Mesenchymal stem cell (in vitro differentiated cells and primary cell): ENCODE measurements around the gene STAG1.

Experiments
- DNase-seq: peaks from one replicate; pipeline ENCODE4 v3.0.0-alpha.2; 2013
- H2AFZ ChIP-seq: one replicate; pipeline ENCODE4 v1.6.1; 2013; ENCODE audit warnings: low read depth, mild to moderate bottlenecking, control low read depth, inconsistent platforms, low read length, moderate library complexity
- H2AK5ac ChIP-seq: 2 replicates; pipeline ENCODE4 v1.6.1; 2013; ENCODE audit warnings: low read length, moderate library complexity, mild to moderate bottlenecking, inconsistent platforms; ENCODE audit not compliant: severe bottlenecking
- H2BK120ac ChIP-seq: one replicate; pipeline ENCODE4 v1.6.1; 2013; ENCODE audit warnings: low read depth, mild to moderate bottlenecking, inconsistent platforms, low read length, moderate library complexity
- H2BK12ac ChIP-seq, 2 experiments: one replicate each; pipeline ENCODE4 v1.6.1; 2013; ENCODE audit warnings: inconsistent platforms in 2 of 2, low read length in 2 of 2, mild to moderate bottlenecking in 2 of 2, moderate library complexity in 2 of 2, control low read depth in 1 of 2
- H2BK15ac ChIP-seq: one replicate; pipeline ENCODE4 v1.6.1; 2013; ENCODE audit warnings: mild to moderate bottlenecking, low read depth, inconsistent platforms; ENCODE audit not compliant: poor library complexity, severe bottlenecking
- H2BK5ac ChIP-seq: 2 replicates; pipeline ENCODE4 v1.6.1; 2013; ENCODE audit warnings: low read depth, mild to moderate bottlenecking, low read length, control low read depth, inconsistent platforms; ENCODE audit not compliant: poor library complexity, severe bottlenecking
- H3K14ac ChIP-seq, 2 experiments: one replicate each; pipeline ENCODE4 v1.6.1; 2013; ENCODE audit warnings: inconsistent platforms in 2 of 2, low read length in 2 of 2, control low read depth in 1 of 2, mild to moderate bottlenecking in 1 of 2, moderate library complexity in 1 of 2
- H3K18ac ChIP-seq, 2 experiments: one replicate each; pipeline ENCODE4 v1.6.1; 2013; ENCODE audit warnings: inconsistent platforms in 2 of 2, low read length in 2 of 2, control low read depth in 1 of 2, low read depth in 1 of 2, mild to moderate bottlenecking in 1 of 2
- H3K23ac ChIP-seq, 2 experiments: one replicate each; pipeline ENCODE4 v1.6.1; 2013; ENCODE audit warnings: inconsistent platforms in 2 of 2, low read length in 2 of 2, mild to moderate bottlenecking in 2 of 2, moderate library complexity in 2 of 2, control low read depth in 1 of 2
- H3K27ac ChIP-seq: 2 replicates; pipeline ENCODE4 v1.5.1; 2013; ENCODE audit warnings: mild to moderate bottlenecking, moderate library complexity, low read length, control low read depth, inconsistent platforms; ENCODE audit not compliant: poor library complexity, severe bottlenecking
- H3K27me3 ChIP-seq, 2 experiments: 2 replicates each; pipeline versions ENCODE4 v1.6.1 to v1.7.0; 2013; ENCODE audit warnings: low read length in 2 of 2, mild to moderate bottlenecking in 2 of 2, moderate library complexity in 2 of 2, control low read depth in 1 of 2, inconsistent platforms in 1 of 2; ENCODE audit not compliant: control insufficient read depth in 1 of 2, insufficient read depth in 1 of 2
- H3K36me3 ChIP-seq, 2 experiments: 2 replicates each; pipeline versions ENCODE4 v1.6.1 to v1.7.0; 2013; ENCODE audit warnings: low read length in 2 of 2, control low read depth in 1 of 2, inconsistent platforms in 1 of 2, low read depth in 1 of 2, mild to moderate bottlenecking in 1 of 2; ENCODE audit not compliant: insufficient read depth in 2 of 2, control insufficient read depth in 1 of 2
- H3K4ac ChIP-seq, 2 experiments: one replicate each; pipeline ENCODE4 v1.6.1; 2013; ENCODE audit warnings: inconsistent platforms in 2 of 2, low read length in 2 of 2, mild to moderate bottlenecking in 2 of 2, moderate library complexity in 2 of 2, control low read depth in 1 of 2, low read depth in 1 of 2
- H3K4me1 ChIP-seq: 2 replicates; pipeline ENCODE4 v1.6.1; 2013; ENCODE audit warnings: low read depth, low read length, control low read depth; ENCODE audit not compliant: control insufficient read depth, insufficient read depth
- H3K4me2 ChIP-seq: 2 replicates; pipeline ENCODE4 v1.6.1; 2013; ENCODE audit warnings: low read length, mild to moderate bottlenecking, inconsistent platforms; ENCODE audit not compliant: poor library complexity, severe bottlenecking
- H3K4me3 ChIP-seq, 2 experiments: 2 replicates each; pipeline versions ENCODE4 v1.5.1 to v1.7.0; 2013; ENCODE audit warnings: low read length in 2 of 2, mild to moderate bottlenecking in 2 of 2, control low read depth in 1 of 2, low read depth in 1 of 2; ENCODE audit not compliant: insufficient read depth in 1 of 2
- H3K79me1 ChIP-seq: replicated peaks from 2 replicates; pipeline ENCODE4 v1.6.1; 2013; ENCODE audit warnings: mild to moderate bottlenecking, control low read depth, low read length, inconsistent platforms; ENCODE audit not compliant: poor library complexity, severe bottlenecking
- H3K9ac ChIP-seq: 2 replicates; pipeline ENCODE4 v1.7.0; 2013; ENCODE audit warnings: mild to moderate bottlenecking, low read length, moderate library complexity
- H3K9me3 ChIP-seq: 2 replicates; pipeline ENCODE4 v1.7.0; 2013; ENCODE audit warnings: mild to moderate bottlenecking, low read length; ENCODE audit not compliant: control insufficient read depth
- H4K8ac ChIP-seq: one replicate; pipeline ENCODE4 v1.6.1; 2013; ENCODE audit warnings: inconsistent platforms, mild to moderate bottlenecking, low read length, moderate library complexity
- H4K91ac ChIP-seq: one replicate; pipeline ENCODE4 v1.6.1; 2013; ENCODE audit warnings: mild to moderate bottlenecking, low read length, inconsistent platforms
- WGBS: methylation state at CpG from one replicate; pipeline ENCODE4 v1.1.7; 2013; ENCODE audit warnings: mixed read lengths; 5-methylcytosine and 5-hydroxymethylcytosine counted together

Gene STAG1

GRCh38 chr3:136755192-136755591, 3.0 kb upstream of the STAG1 start:
- Histone ChIP-seq H3K27me3 (no peaks in the 10 kb centered on the region), H3K4ac (no peak overlapping the region), H3K4me2 (no peak overlapping the region), H3K4me1 (no peaks in the 10 kb centered on the region), H2AFZ (no peak overlapping the region), H3K9ac (no peak overlapping the region), H2AK5ac (no peak overlapping the region), H3K27ac (no peak overlapping the region), H3K4me3 (no peak overlapping the region), H3K18ac (peak overlapping the region in 1 of 2 experiments; percentile 11), H4K91ac (no peak overlapping the region), H4K8ac (no peak overlapping the region), H3K9me3 (no peaks in the 10 kb centered on the region), H2BK12ac (no peak overlapping the region), H3K79me1 (peaks cover 2% of the 10 kb centered on the region), H3K14ac (no peak overlapping the region), H2BK120ac (no peak overlapping the region), H2BK5ac (no peak overlapping the region), H2BK15ac (no peak overlapping the region), H3K23ac (no peak overlapping the region), H3K36me3 (no peaks in the 10 kb centered on the region)
- DNase-seq = no peak
- WGBS = 94% methylated on average over 2 of the region's 2 CpGs

DNA sequence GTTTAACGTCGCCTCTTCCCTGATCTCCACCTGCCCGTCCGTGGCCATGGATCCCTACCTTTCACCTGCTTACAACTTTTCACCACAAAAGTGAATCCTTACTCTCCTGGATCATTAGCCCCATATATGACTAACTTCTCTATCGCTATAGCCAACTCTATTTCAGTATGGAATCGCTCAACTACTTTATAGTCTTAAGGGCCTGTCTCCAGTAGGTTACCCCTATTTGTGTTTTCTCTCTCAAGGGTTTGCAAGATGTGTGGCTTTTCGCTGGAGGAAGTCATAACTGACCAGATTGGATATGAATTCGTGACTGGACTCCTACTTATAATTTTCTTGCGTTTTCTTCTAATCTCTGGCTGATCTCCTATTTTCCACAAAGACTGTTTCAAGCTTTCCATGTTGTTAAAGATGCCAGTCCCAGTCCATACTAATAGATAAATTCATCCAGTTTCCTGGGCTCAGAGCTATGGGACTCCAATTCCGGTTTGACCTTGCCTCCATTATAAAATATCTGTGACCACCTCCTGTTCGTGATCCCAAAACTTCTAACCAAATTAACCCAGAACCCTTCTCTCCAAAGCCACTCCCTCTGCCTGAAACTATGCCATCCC, 1.3 kb upstream of the STAG1 start:
- Histone ChIP-seq H3K4me3 (peak overlapping the region in 1 of 2 experiments; percentile 86), H3K23ac (no peak overlapping the region), H3K27me3 (no peaks in the 10 kb centered on the region), H2AK5ac (no peak overlapping the region), H2BK15ac (no peak overlapping the region), H3K4ac (no peak overlapping the region), H3K79me1 (peaks cover 2% of the 10 kb centered on the region), H3K4me2 (peak overlapping the region; percentile 71), H3K36me3 (no peaks in the 10 kb centered on the region), H3K9ac (peak overlapping the region; percentile 99), H2BK12ac (no peak overlapping the region), H3K27ac (peak overlapping the region; percentile 99), H4K8ac (no peak overlapping the region), H3K9me3 (no peaks in the 10 kb centered on the region), H2AFZ (no peak overlapping the region), H3K14ac (no peak overlapping the region), H3K18ac (peak overlapping the region in 1 of 2 experiments; percentile 46), H3K4me1 (peaks cover 6% of the 10 kb centered on the region), H2BK120ac (no peak overlapping the region), H2BK5ac (no peak overlapping the region), H4K91ac (no peak overlapping the region)
- WGBS = 72% methylated on average over 11 of the region's 11 CpGs
- no peak for DNase-seq

DNA sequence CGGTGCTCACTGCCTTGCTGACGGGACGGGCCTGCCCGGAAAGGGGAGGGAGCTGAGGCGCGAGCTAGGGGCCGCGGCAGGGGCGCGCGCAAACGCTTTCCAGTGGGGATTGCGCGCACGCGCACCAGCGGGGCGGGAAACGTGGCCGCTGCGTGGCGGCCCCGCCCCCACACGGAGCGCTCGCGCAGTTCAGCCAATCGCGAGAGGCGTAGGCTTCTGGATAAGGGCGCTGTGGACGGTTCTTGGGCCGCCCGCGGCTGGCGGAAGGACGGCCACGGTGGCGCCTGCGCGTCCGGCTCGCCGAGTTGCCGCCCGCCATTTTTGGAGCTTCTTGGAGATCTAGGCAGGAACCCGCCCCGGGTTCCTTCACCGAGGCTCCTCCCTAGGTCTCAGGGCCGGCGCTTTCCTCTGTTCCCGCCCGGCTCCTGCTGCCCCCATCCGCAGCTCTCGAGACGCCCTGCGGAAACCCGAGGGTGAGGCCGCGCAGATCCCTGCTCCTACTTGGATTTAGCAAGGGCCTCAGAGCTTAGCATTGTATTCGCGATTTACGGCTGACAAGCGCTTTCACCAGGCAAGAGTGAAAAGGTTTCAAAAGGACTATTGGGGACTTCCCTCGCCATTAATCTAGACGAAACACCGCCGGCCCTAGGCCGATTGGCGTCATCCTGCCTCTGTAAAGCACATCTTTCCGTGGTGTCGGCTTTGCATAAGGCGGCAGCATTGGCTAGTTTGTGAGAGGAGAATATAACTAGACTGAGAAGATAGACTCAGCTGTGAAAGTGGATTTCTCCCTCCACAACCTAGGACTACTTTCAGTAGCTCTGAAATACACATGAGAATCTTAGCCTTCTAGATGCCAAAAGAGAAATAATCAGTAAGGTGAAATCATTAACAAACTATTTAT, 496 bp upstream of the STAG1 start:
- Histone ChIP-seq H2BK15ac (no peak overlapping the region), H3K18ac (peak overlapping the region; percentile 95 to 99), H3K9me3 (no peaks in the 10 kb centered on the region), H3K23ac (no peak overlapping the region), H3K4me2 (peak overlapping the region; percentile 71), H2AK5ac (no peak overlapping the region), H2AFZ (peak overlapping the region; percentile 36), H3K27ac (peak overlapping the region; percentile 99), H2BK5ac (peak overlapping the region; percentile 98), H4K8ac (peak overlapping the region; percentile 95), H3K4me1 (peaks cover 6% of the 10 kb centered on the region), H3K9ac (peak overlapping the region; percentile 100), H3K4ac (peak overlapping the region; percentile 81 to 86), H3K14ac (peak overlapping the region in 1 of 2 experiments; percentile 53), H3K79me1 (peaks cover 2% of the 10 kb centered on the region), H2BK120ac (peak overlapping the region; percentile 44), H4K91ac (peak overlapping the region; percentile 30), H3K4me3 (peak overlapping the region; percentile 60 to 86), H3K36me3 (no peaks in the 10 kb centered on the region), H3K27me3 (no peaks in the 10 kb centered on the region), H2BK12ac (no peak overlapping the region)
- WGBS = under 1% methylated on average over 67 of the region's 73 CpGs
- peak; percentile 97 for DNase-seq
